ENCODE measurements around the gene CELF4.

GRCh38 chr18:37405772-37406171 is 159.8 kb downstream of the CELF4 start:
- TF ChIP-seq GATA2 (IDR thresholded peaks at IDR 0.05; ENCODE audit: low read depth, low read length) (no peak), GATA3 (IDR thresholded peaks at IDR 0.05; ENCODE audit: low read depth, low read length) (no peak)

All from SH-SY5Y (cell line).